Tibial artery (tissue), 4 donors: ENCODE measurements around the gene CCDC182.

Experiments
- DNase-seq, 2 donors: peaks; one replicate each; pipeline ENCODE4 v3.0.0-alpha.2; 2019
- H3K27ac ChIP-seq, 2 donors: fragments of 200-600 bp; sonication (generic) in 1 of 2; 1 replicate in 1 of 2; 2 replicates in 1 of 2; pipeline ENCODE4 v1.5.1; 2018 to 2019; ENCODE audit warnings: mild to moderate bottlenecking in 1 of 2
- H3K27me3 ChIP-seq, 2 donors: fragments of 200-600 bp; sonication (generic) in 1 of 2; one replicate each; pipeline versions ENCODE4 v1.5.1 to v1.6.0; 2016 to 2019
- H3K36me3 ChIP-seq, 3 donors: fragments of 200-600 bp; sonication (generic) in 2 of 3; one replicate each; pipeline ENCODE4 v1.5.1; 2016 to 2019; ENCODE audit warnings: mild to moderate bottlenecking in 2 of 3
- H3K4me1 ChIP-seq, 4 donors: fragments of 200-600 bp; sonication (generic) in 2 of 4; 1 replicate in 3 of 4; 2 replicates in 1 of 4; pipeline ENCODE4 v1.5.1; 2016 to 2019
- H3K4me3 ChIP-seq, 2 donors: fragments of 200-600 bp; sonication (generic) in 1 of 2; 1 replicate in 1 of 2; 2 replicates in 1 of 2; pipeline ENCODE4 v1.5.1; 2018 to 2019; ENCODE audit warnings: mild to moderate bottlenecking in 2 of 2
- H3K9me3 ChIP-seq, 3 donors: fragments of 200-600 bp; sonication (generic) in 1 of 3; one replicate each; pipeline ENCODE4 v1.5.1; 2016 to 2019
- intact Hi-C: fragments of 100-400 bp; cut with DNase I; formaldehyde crosslinking; loops from one replicate; pipeline ENCODE4 v1.15.0; 2023; ENCODE audit warnings: low total_unique reads
- TF ChIP-seq, protein P1 (sequence below), 2 experiments: fragments of 200-600 bp in 1 of 2; fragments of 450-650 bp in 1 of 2; IDR thresholded peaks; one replicate each; pipeline ENCODE4 v1.5.1; 2017 to 2019; ENCODE audit warnings: antibody characterized with exemption in 2 of 2, mild to moderate bottlenecking in 1 of 2, moderate library complexity in 1 of 2

The CCDC182 gene

DNA sequence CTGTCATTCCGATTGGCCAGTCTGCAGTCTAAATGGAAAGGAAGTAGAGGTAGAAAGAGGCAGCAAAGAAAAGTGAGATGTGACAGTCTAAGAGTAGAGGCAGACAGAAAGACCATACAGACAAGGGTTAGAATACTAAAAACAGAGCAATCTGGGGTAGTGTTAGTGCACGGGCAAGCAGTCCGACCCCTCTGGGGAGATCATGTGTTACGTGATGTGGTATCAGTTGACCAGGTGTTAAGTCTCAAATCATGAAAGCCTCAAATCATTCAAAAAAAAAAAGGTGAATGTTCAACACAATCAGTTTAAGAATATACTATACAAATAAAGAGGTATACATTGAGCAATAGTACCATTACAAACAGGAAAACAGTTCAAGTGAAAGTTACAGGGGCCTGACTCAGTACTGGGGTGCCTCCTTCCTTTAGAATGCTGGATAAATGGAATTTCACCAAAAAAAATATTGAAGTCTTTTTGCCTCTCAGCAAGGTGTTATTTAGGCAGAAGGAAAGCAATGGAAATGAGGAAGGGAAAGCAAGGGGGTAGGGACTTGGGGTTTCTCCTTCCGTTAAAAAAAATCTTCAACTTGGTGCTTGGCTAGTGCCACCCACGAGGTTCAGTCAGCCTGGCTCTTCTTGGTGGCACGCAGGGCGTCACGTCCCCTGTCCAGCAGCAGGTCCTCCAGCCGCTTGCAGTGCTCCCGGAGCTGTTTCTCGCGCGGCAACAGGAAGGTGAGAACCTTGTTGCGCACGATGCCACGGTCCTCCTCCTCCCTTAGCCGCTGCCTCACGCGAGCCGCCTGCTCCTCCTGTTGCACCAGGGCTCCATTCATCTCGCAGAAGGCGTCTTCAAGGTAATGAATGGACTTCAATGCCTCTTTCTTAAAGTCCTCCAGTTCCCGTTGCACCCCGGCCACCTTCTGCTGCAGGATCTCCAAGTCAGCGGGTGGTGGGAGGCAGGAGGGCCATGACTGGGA lies 616 bp downstream of the CCDC182 start:
- Histone ChIP-seq H3K27me3 (peaks cover 0 to 50% of the 10 kb centered on the region in 2 donors), H3K4me1 (no peaks in the 10 kb centered on the region), H3K4me3 (no peak overlapping the region), H3K9me3 (no peaks in the 10 kb centered on the region), H3K36me3 (no peaks in the 10 kb centered on the region), H3K27ac (no peak overlapping the region)
- intact Hi-C loops: loop anchor here (5.0 kb wide), 2 partner anchors 502 to 612 kb away; no protein-coding TSS in a partner anchor
- DNase-seq: no peak
- TF ChIP-seq, protein P1, sequence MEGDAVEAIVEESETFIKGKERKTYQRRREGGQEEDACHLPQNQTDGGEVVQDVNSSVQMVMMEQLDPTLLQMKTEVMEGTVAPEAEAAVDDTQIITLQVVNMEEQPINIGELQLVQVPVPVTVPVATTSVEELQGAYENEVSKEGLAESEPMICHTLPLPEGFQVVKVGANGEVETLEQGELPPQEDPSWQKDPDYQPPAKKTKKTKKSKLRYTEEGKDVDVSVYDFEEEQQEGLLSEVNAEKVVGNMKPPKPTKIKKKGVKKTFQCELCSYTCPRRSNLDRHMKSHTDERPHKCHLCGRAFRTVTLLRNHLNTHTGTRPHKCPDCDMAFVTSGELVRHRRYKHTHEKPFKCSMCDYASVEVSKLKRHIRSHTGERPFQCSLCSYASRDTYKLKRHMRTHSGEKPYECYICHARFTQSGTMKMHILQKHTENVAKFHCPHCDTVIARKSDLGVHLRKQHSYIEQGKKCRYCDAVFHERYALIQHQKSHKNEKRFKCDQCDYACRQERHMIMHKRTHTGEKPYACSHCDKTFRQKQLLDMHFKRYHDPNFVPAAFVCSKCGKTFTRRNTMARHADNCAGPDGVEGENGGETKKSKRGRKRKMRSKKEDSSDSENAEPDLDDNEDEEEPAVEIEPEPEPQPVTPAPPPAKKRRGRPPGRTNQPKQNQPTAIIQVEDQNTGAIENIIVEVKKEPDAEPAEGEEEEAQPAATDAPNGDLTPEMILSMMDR (IDR thresholded peaks at IDR 0.05): no peak

DNA sequence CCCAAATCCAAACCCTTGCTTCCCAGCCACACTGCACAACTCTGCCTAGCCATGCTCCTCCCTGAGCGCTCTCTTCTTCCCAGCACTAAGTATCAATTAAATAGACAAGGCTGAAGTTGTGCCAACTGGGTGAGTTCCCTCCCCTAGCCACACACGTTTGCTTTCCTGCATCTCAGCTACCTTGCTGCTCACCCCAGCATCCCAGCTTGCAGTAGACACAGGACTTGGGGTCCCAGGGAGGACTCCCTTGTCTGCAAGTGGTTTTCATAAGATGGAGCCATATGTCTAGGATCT lies 4.9 kb downstream of the CCDC182 start:
- no peak for DNase-seq
- H3K9me3 ChIP-seq: no peaks in the 10 kb centered on the region
- H3K4me3 ChIP-seq: no peak overlapping the region
- intact Hi-C loops: no loop called here
- no peaks in the 10 kb centered on the region for H3K36me3 ChIP-seq
- H3K4me1 ChIP-seq: no peaks in the 10 kb centered on the region
- TF ChIP-seq, protein P1 (IDR thresholded peaks at IDR 0.05): no peak
- peaks cover 0 to 31% of the 10 kb centered on the region in 2 donors for H3K27me3 ChIP-seq
- no peak overlapping the region for H3K27ac ChIP-seq

- no peak overlapping the region for H3K4me3 ChIP-seq
- no peaks in the 10 kb centered on the region for H3K4me1 ChIP-seq
- H3K36me3 ChIP-seq: no peaks in the 10 kb centered on the region
- TF ChIP-seq, protein P1 (IDR thresholded peaks at IDR 0.05): no peak
- DNase-seq: no peak
- H3K9me3 ChIP-seq: no peaks in the 10 kb centered on the region
- peaks cover 0 to 25% of the 10 kb centered on the region in 2 donors for H3K27me3 ChIP-seq
- H3K27ac ChIP-seq: no peak overlapping the region
- intact Hi-C loops: no loop called here
Observed at GRCh38 chr17:57739402-57740234, 5.5 kb downstream of the CCDC182 start.

DNA sequence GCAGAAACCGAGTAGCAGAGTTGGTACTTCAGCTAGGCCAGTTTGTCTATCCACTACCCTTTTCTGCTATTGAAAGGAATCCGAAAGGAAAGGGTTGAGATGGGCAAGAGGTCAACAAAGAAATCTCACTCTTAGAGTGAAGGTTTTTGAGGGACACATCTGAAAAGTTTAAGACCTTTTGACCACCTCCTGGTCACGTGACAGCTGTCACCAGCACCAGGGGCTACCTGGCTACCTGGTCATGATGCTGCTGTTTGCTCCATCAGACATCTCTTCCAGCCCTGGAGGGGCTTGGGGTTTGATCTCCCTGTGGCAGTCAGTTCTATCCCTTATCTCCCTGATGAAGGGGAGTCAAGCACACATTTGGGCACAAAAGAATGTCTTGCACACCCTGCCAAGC lies 7.6 kb downstream of the CCDC182 start:
- Histone ChIP-seq H3K4me3 (no peak overlapping the region), H3K36me3 (no peaks in the 10 kb centered on the region), H3K4me1 (no peaks in the 10 kb centered on the region), H3K9me3 (no peaks in the 10 kb centered on the region), H3K27ac (no peak overlapping the region), H3K27me3 (peaks cover 0 to 20% of the 10 kb centered on the region in 2 donors)
- intact Hi-C loops: no loop called here
- DNase-seq: no peak
- TF ChIP-seq, protein P1 (IDR thresholded peaks at IDR 0.05): no peak

GRCh38 chr17:57735707-57736106 lies 9.4 kb downstream of the CCDC182 start:
- H3K9me3 ChIP-seq: no peaks in the 10 kb centered on the region
- no peak overlapping the region for H3K27ac ChIP-seq
- TF ChIP-seq, protein P1 (IDR thresholded peaks at IDR 0.05): no peak
- H3K27me3 ChIP-seq: peaks cover 0 to 8% of the 10 kb centered on the region in 2 donors
- no peak overlapping the region for H3K4me3 ChIP-seq
- intact Hi-C loops: no loop called here
- H3K36me3 ChIP-seq: no peaks in the 10 kb centered on the region
- no peaks in the 10 kb centered on the region for H3K4me1 ChIP-seq
- no peak for DNase-seq
